Activated naive CD8-positive, alpha-beta T cell treated with anti-CD3 and anti-CD28 coated beads, Interleukin-2, amount 50 U/mL, for 24 hours (primary cell): Measurements from ENCODE around the gene GRID1.
"Not testable (repeated sequence)": the region's sequence is repeated elsewhere in the genome, so short reads cannot be mapped to it uniquely, and the experiment has no call there.

ENCODE experiments used
- ATAC-seq: fragments of 150-1000 bp; cut with Tn5 transposase; one replicate; pipeline ENCODE4 v1.10.0; 2021
- DNase-seq: peaks from one replicate; pipeline ENCODE4 v3.0.0; 2021
- H3K27ac Mint-ChIP-seq: one replicate; pipeline ENCODE4 v1.8.0; 2021; ENCODE audit warnings: mild to moderate bottlenecking, mixed read lengths
- H3K27me3 Mint-ChIP-seq: one replicate; pipeline ENCODE4 v1.8.0; 2021; ENCODE audit warnings: mixed read lengths
- H3K36me3 Mint-ChIP-seq: one replicate; pipeline ENCODE4 v1.8.0; 2021; ENCODE audit warnings: low read depth, mixed read lengths
- H3K4me1 Mint-ChIP-seq: one replicate; pipeline ENCODE4 v1.8.0; 2021; ENCODE audit warnings: mixed read lengths
- H3K4me3 Mint-ChIP-seq: one replicate; pipeline ENCODE4 v1.8.0; 2021; ENCODE audit warnings: mild to moderate bottlenecking, moderate library complexity, mixed read lengths
- H3K9me3 Mint-ChIP-seq: one replicate; pipeline ENCODE4 v1.8.0; 2021; ENCODE audit warnings: mixed read lengths

GRID1 gene

DNA sequence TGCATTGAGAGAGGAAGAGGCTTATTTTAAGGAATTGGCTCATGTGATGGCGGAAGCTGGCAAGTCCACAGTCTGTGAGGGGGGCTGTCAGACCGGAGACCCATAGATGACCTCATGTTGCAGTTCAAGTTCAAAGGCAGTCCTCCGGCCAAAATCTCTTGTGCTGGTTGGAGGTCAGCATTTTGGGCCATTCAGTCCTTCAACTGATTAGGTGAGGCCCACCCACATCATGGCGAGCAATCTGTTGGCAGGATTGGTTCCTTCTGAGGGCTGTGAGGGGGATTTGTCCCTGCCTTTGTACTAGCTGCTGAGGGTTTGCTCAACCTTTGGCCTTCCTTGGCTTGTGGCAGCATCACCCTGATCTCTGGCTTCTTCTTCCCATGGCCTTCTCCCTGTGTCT is 290.1 kb downstream of the GRID1 start:
- not testable (repeated sequence) for DNase-seq, H3K4me3 Mint-ChIP-seq, H3K36me3 Mint-ChIP-seq, ATAC-seq, H3K27ac Mint-ChIP-seq, H3K9me3 Mint-ChIP-seq, H3K27me3 Mint-ChIP-seq, H3K4me1 Mint-ChIP-seq

DNA sequence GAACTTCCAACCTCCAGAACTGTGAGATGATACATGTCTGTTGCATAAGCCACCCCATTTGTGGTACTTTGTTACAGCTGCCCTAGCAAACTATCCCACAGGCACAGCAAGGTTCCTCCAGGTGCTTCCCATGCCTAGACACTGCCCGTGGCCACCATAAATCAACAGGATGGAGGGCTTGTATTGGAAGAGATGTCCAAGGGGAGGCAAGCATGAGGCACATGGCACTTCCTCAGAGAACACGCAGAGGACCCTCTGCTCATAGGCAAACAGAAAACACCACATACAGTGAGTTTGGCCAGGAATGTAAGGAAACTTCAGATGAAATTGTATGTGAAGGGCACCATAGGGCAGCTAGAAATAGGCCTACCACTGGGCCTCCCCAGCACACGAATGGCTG is 291.1 kb downstream of the GRID1 start:
- Mint-ChIP-seq H3K27ac (no peak overlapping the region), H3K4me3 (no peak overlapping the region), H3K27me3 (peaks cover 7% of the 10 kb centered on the region), H3K36me3 (no peaks in the 10 kb centered on the region), H3K9me3 (peaks cover 3% of the 10 kb centered on the region), H3K4me1 (no peaks in the 10 kb centered on the region)
- no peak for DNase-seq
- ATAC-seq, result no peak

DNA sequence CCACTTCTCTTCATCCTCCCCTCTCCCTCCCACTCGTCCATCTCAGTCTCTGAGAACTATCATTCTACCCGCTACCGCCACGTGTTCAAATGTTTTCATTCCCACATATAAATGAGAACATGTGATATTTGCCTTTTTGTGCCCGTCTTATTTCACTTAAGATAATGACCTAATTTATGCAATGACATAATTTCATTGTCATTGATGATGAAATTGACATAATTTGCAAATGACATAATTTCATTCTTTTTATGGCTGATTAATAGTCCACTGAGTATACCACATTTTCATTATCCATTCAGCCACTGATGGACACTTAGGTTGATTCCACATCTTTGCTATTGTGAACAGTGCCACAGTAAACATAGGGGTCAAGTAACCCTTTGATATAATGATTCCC is 292.3 kb downstream of the GRID1 start:
- ATAC-seq, result no peak
- Mint-ChIP-seq H3K36me3 (no peaks in the 10 kb centered on the region), H3K27ac (no peak overlapping the region)

DNA sequence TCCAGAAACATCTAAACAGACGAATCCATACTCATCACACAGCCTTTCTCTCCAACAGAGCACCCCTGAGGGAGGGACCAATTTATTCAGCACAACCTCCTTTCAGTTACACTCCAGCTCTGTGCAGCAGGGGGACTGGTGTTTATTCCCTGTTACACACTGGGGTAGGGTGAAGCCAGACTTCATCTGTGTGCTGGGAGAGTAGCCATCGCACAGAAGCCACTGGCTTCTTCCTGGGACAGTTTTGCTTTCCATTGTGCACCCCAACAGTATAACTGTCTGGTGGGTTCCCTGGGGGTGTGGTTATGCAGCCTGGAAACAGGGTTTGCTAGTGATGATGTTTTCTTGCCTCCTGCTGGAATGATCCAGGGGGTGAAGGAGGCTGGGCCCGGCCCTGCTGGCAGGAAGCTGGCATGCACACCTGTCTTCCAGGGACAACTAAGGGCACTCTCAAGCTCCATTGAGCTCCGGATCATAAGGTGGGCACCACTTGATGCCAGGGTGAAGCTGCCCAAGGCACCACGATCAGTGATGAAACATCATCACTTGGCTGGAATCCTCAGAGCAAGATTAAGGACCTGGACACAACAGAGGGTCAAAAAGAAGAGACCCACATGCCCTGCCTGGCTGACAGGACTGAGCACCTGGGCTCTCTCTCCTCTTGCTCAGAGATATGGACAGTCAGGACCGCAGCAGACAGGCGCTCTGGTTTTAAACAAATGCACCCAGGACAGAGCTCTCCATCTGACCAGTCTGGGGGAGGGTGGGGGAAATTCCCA is 293.2 kb downstream of the GRID1 start:
- ATAC-seq, result no peak
- H3K36me3 Mint-ChIP-seq, result no peaks in the 10 kb centered on the region
- H3K4me3 Mint-ChIP-seq, result no peak overlapping the region
- H3K27me3 Mint-ChIP-seq, result peaks cover 6% of the 10 kb centered on the region
- no peaks in the 10 kb centered on the region for H3K4me1 Mint-ChIP-seq
- H3K27ac Mint-ChIP-seq, result no peak overlapping the region
- DNase-seq, result no peak
- peaks cover 3% of the 10 kb centered on the region for H3K9me3 Mint-ChIP-seq

More for the DNA sequence above, 292.3 kb downstream of the GRID1 start:
- H3K27me3 Mint-ChIP-seq, result peaks cover 7% of the 10 kb centered on the region
- no peak overlapping the region for H3K4me3 Mint-ChIP-seq
- no peaks in the 10 kb centered on the region for H3K4me1 Mint-ChIP-seq
- no peak for DNase-seq
- peaks cover 3% of the 10 kb centered on the region for H3K9me3 Mint-ChIP-seq

DNA sequence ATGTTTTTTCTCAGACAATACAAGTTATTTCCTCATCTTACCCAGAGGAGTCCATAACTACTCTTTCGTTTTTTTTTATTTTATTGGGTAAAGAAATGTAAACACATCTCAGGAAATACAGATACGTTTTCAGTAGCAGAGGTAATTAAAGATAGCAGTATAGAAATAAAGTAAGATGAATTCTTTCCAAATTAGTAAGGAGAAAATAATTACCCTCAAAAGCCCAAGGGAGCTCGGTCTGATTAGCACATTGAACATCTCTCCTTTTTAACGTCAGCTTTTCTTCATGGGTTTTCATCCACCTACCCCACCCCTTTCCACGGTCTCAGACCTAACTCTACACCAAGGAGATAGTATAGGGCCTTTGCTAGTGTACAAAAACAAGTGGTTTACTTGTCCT is 294.2 kb downstream of the GRID1 start:
- no peak overlapping the region for H3K4me3 Mint-ChIP-seq
- DNase-seq, result no peak
- H3K27ac Mint-ChIP-seq, result no peak overlapping the region
- H3K36me3 Mint-ChIP-seq, result no peaks in the 10 kb centered on the region
- H3K9me3 Mint-ChIP-seq, result peaks cover 3% of the 10 kb centered on the region
- no peaks in the 10 kb centered on the region for H3K4me1 Mint-ChIP-seq
- ATAC-seq, result no peak
- peaks cover 4% of the 10 kb centered on the region for H3K27me3 Mint-ChIP-seq

DNA sequence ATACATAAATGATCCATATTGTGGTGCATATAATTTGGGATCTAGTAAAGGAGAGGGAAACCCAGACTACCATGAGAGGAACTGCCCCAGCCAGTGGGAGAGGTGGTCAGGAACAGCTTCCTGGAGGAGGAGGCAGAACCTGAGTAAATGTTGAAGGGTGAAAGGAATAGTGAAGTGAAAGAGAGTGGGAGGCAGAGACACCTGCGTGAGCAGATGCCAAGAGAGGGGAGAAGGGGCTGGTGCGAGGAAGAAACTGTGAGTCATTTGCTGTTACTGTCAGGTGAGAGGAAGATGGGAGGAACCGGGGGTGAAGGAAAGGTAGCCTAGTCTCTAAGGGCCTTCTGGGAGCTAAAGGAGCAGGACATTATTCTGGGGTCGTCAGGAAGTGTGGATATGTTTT is 294.8 kb downstream of the GRID1 start:
- Mint-ChIP-seq H3K4me3 (no peak overlapping the region), H3K36me3 (no peaks in the 10 kb centered on the region), H3K27me3 (peaks cover 4% of the 10 kb centered on the region), H3K4me1 (no peaks in the 10 kb centered on the region), H3K9me3 (peaks cover 3% of the 10 kb centered on the region), H3K27ac (no peak overlapping the region)
- no peak for ATAC-seq
- DNase-seq, result no peak

DNA sequence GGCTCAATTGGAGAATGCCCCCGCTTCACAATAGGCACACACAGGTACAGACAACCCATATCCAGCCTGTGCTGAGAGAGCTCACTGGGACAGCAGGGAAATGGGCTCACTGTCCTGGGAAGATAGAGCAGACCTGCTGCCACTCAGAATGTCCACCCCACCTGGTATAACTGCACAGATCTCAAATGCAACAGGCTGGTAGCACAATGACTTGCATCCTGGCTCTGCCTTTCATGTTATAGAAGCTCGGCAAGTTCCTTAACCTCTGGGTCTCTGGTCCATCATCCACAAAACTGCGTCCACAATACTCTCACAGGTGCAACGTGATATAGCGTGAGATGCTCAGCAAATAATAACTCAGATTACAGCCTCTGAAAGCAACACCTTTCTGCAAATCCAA is 295.4 kb downstream of the GRID1 start:
- no peak overlapping the region for H3K27ac Mint-ChIP-seq
- DNase-seq (no peak), ATAC-seq (no peak)
- H3K36me3 Mint-ChIP-seq, result no peaks in the 10 kb centered on the region
- H3K27me3 Mint-ChIP-seq, result peaks cover under 1% of the 10 kb centered on the region
- no peaks in the 10 kb centered on the region for H3K4me1 Mint-ChIP-seq
- H3K4me3 Mint-ChIP-seq, result no peak overlapping the region
- peaks cover under 1% of the 10 kb centered on the region for H3K9me3 Mint-ChIP-seq

DNA sequence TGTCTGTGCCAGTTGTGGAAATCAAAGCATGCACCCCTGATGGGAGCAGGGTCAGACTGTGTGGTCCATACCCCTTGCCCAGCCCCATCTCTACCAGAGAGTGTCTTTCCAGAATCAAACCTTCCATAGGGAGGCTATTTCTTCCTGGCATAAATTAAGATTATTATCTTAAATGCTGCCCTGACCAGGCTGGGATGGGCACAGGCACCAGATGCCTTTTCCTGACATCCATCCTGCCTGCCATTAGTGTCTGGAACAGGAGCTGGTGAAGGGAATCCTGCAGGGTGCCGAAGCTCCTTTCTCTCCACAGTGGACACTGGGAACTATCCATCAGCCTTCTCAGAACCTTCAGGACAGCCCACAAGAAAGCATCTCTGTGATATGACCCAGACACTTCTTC is 296.3 kb downstream of the GRID1 start:
- no peaks in the 10 kb centered on the region for H3K9me3 Mint-ChIP-seq
- no peak overlapping the region for H3K27ac Mint-ChIP-seq
- H3K36me3 Mint-ChIP-seq, result no peaks in the 10 kb centered on the region
- H3K4me1 Mint-ChIP-seq, result no peaks in the 10 kb centered on the region
- ATAC-seq, result no peak
- no peak for DNase-seq
- peaks cover 2% of the 10 kb centered on the region for H3K27me3 Mint-ChIP-seq
- no peak overlapping the region for H3K4me3 Mint-ChIP-seq

DNA sequence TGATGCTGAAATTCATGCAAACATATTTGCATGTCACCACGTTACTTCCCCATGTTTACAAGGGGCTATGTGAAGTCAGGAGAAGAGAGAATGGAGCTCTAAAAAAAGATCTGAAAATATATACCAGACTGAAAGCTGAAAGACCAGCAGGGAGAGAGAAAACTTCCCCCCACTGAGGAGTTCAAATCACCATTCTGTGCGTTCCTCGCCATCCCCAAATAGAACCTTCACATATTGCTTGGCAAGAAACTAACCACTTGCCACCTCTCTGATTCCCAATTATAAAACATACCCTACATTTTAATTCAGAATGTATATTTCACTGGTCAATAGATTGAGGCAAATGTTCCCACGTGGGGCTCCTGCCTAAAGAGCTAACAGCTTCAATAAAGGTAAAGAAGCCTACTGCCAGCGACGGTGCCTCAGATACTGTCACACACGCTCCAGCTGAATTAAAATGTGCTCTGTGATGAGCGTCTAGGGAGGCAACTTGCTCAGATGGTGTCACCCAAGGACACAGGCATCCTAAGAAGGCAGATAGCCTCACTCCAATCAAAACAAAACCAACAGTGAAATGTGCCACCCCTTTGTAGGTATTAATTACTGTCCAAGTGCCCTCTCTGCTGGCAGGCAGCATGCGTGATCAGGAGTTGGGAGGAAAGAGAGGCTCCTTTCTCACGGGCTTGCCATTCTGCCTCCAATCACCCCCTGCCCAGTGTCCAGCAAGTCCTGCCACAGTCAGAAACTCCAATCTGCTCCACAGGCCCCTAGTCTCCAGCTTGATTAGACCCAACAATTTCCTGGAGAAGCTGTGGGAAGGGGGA is 298.2 kb downstream of the GRID1 start:
- Mint-ChIP-seq H3K27me3 (peaks cover 5% of the 10 kb centered on the region), H3K36me3 (no peaks in the 10 kb centered on the region), H3K4me3 (no peak overlapping the region), H3K27ac (no peak overlapping the region), H3K4me1 (no peaks in the 10 kb centered on the region), H3K9me3 (no peaks in the 10 kb centered on the region)
- ATAC-seq (no peak), DNase-seq (no peak)

DNA sequence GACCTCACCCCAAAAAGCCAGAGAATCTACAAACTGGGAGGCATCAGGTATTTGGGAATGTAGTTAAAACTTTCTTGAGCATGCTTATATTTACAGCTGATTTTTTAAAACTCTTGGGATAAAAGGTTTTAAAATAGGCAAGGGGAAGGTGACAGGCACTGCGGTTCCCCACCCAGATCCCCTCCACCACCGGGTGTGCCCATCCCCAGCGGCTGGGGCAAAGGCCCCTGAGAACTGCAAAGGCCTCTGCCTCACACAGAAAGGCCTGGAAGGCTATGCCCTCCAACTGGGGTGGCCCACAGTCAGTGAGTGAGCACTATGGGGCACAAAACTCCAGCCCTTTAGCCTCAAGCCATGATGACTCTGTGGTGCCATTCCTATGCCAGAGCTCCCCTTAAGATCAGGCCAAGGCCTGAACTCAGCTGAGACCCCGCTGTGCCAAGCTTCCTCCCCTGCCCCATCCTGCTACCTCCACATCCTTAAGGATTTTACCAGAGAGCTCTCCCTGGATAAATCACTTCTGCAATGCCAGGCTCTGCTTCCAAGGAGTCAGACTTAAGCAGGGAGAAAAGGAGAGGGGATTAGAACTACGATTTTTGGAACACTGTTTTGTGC is 299.1 kb downstream of the GRID1 start:
- DNase-seq (no peak), ATAC-seq (no peak)
- H3K27me3 Mint-ChIP-seq, result peaks cover 5% of the 10 kb centered on the region
- no peak overlapping the region for H3K27ac Mint-ChIP-seq
- H3K4me1 Mint-ChIP-seq, result no peaks in the 10 kb centered on the region
- no peaks in the 10 kb centered on the region for H3K9me3 Mint-ChIP-seq
- H3K4me3 Mint-ChIP-seq, result no peak overlapping the region
- H3K36me3 Mint-ChIP-seq, result no peaks in the 10 kb centered on the region

DNA sequence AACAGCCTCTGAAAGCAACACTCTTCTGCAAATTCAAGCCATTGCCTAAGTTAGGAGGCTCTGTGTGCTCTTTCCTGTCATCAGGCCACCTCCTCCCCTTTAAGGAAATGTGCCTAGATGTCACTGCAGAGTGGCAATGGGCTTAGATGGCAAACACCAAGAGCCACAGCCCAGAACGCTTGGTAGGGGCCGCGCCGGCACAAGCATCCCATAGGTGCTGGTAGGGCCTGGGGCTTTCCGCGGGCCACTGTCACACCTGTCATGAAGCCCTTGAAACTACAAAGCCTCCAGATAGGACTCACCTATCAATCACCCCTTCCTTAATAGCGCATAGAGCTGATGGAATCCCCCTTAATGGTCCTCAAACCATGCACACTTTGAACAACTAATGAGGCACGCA is 299.9 kb downstream of the GRID1 start:
- peaks cover 5% of the 10 kb centered on the region for H3K27me3 Mint-ChIP-seq
- no peaks in the 10 kb centered on the region for H3K4me1 Mint-ChIP-seq
- no peak overlapping the region for H3K4me3 Mint-ChIP-seq
- no peak for ATAC-seq
- DNase-seq, result no peak
- no peaks in the 10 kb centered on the region for H3K36me3 Mint-ChIP-seq
- no peaks in the 10 kb centered on the region for H3K9me3 Mint-ChIP-seq
- H3K27ac Mint-ChIP-seq, result no peak overlapping the region

DNA sequence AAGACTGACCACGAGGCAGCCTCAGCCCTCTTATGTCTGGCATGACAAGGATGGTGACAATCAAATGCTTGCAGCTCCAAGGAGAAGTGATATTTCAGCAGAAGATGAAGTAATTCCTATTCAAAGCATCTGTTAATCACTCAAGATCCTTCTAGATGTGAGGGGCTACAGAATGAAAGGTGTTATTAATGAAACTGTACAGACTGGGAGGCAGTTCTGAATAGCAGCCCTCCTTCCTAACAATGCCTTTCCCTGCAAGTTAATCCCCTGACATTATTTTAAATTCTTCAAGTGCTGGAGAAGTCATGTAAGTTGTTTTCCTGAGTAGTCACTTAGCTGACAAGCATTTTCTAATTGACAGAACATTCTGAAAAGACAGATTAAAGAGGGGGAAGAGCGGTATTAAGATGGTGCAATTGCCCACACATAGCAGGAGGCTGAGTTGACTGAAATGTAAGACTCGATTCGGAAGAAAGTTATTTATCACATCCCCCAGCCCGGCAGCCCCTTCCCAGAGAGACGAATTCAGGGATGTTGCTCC is 300.8 kb downstream of the GRID1 start:
- Mint-ChIP-seq H3K9me3 (no peaks in the 10 kb centered on the region), H3K27me3 (peaks cover 7% of the 10 kb centered on the region), H3K36me3 (no peaks in the 10 kb centered on the region), H3K27ac (no peak overlapping the region), H3K4me3 (no peak overlapping the region), H3K4me1 (no peaks in the 10 kb centered on the region)
- no peak for DNase-seq
- no peak for ATAC-seq

DNA sequence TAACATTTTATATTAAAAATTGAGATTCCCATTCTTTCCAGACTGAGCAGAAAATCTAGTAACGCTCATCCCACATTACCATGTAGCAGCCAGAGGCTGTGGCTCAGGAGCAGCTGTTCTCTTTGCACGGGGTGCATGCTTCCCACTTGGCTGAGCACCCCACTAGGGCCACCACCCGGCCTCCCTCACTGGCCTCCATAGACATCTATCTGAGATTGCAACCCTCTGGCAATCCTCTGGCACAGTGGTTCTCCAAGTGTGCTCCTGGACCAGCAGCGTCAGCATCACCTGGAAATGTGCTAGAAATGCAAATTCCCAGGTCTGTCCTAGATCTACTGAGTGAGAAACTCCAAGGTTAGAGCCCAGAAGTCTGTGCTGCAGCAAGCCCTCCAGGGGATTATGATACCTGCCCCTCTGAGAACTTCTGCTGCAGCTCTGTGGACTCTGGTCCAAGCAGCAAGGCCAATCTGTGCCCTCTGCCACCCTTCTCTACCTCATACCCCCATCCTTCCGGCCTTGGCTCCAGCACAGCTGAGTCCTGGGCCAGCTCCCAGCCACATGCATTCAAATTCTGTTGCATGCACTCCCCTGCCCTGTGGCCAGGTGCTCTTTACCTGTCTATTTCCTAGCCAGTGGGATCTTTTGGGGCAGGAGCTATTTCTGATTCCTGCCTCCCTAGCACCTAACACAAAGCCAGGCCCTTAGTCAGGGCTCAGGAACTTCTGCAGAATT is 301.5 kb downstream of the GRID1 start:
- no peak overlapping the region for H3K4me3 Mint-ChIP-seq
- no peak for DNase-seq
- no peak for ATAC-seq
- no peaks in the 10 kb centered on the region for H3K4me1 Mint-ChIP-seq
- H3K36me3 Mint-ChIP-seq, result no peaks in the 10 kb centered on the region
- H3K9me3 Mint-ChIP-seq, result no peaks in the 10 kb centered on the region
- peaks cover 7% of the 10 kb centered on the region for H3K27me3 Mint-ChIP-seq
- H3K27ac Mint-ChIP-seq, result no peak overlapping the region

DNA sequence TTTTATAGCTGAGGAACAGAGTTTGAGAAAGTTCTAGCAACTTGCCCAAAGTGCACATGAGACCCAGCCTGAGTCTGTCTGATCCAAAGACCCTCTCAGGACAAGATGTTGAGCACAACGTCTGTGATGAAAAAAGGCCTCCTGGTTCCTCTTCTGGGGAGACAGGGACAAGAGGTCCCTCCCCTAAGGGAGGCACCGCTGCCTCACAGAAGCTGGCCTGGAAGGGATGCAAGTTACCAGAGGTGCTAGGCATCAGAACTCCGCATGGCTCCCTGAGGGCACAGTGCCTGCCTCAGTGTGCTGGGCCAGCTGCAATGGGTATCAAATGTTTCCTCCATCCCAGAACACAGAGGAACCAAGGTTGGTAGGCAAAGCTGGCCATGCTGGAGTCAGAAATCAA is 302.4 kb downstream of the GRID1 start:
- ATAC-seq (no peak), DNase-seq (no peak)
- Mint-ChIP-seq H3K4me3 (no peak overlapping the region), H3K4me1 (no peaks in the 10 kb centered on the region), H3K27ac (no peak overlapping the region), H3K36me3 (no peaks in the 10 kb centered on the region), H3K9me3 (no peaks in the 10 kb centered on the region), H3K27me3 (peaks cover 7% of the 10 kb centered on the region)
